Mesendoderm (in vitro differentiated cells): Measurements from ENCODE around the gene SARS2.

ENCODE experiments used
- DNase-seq: peaks from one replicate; pipeline ENCODE4 v3.0.0; 2013
- H2AK5ac ChIP-seq: 2 replicates; pipeline ENCODE4 v1.6.1; 2013; ENCODE audit warnings: low read length, inconsistent platforms
- H2BK120ac ChIP-seq: 2 replicates; pipeline ENCODE4 v1.6.1; 2013; ENCODE audit warnings: low read depth, mild to moderate bottlenecking, low read length, moderate library complexity, mixed read lengths
- H2BK15ac ChIP-seq: replicated peaks from 2 replicates; pipeline ENCODE4 v1.6.1; 2013; ENCODE audit warnings: low read depth, mild to moderate bottlenecking, moderate library complexity
- H2BK5ac ChIP-seq: 2 replicates; pipeline ENCODE4 v1.6.1; 2013; ENCODE audit warnings: low read length, inconsistent platforms
- H3K18ac ChIP-seq: 2 replicates; pipeline ENCODE4 v1.6.1; 2013; ENCODE audit warnings: mild to moderate bottlenecking, low read length, mixed read lengths
- H3K23ac ChIP-seq: one replicate; pipeline ENCODE4 v1.6.1; 2013; ENCODE audit warnings: low read length
- H3K27ac ChIP-seq: 2 replicates; pipeline ENCODE4 v1.5.1; 2013; ENCODE audit warnings: low read depth, mild to moderate bottlenecking, inconsistent platforms, low read length, moderate library complexity
- H3K27me3 ChIP-seq: 2 replicates; pipeline ENCODE4 v1.6.1; 2013; ENCODE audit warnings: low read length, control low read depth, mild to moderate bottlenecking, inconsistent platforms; ENCODE audit not compliant: insufficient read depth, poor library complexity
- H3K36me3 ChIP-seq: 2 replicates; pipeline ENCODE4 v1.6.1; 2013; ENCODE audit warnings: low read length, inconsistent platforms; ENCODE audit not compliant: control insufficient read depth, insufficient read depth
- H3K4ac ChIP-seq: one replicate; pipeline ENCODE4 v1.6.1; 2013; ENCODE audit warnings: low read depth, mild to moderate bottlenecking, low read length, moderate library complexity
- H3K4me1 ChIP-seq: 2 replicates; pipeline ENCODE4 v1.6.1; 2013; ENCODE audit warnings: low read depth, low read length, inconsistent platforms; ENCODE audit not compliant: control insufficient read depth
- H3K4me2 ChIP-seq: 2 replicates; pipeline ENCODE4 v1.6.1; 2013; ENCODE audit warnings: low read length
- H3K4me3 ChIP-seq: 2 replicates; pipeline ENCODE4 v1.5.1; 2013; ENCODE audit warnings: mild to moderate bottlenecking, low read length
- H3K56ac ChIP-seq: one replicate; pipeline ENCODE4 v1.6.1; 2013; ENCODE audit warnings: low read length
- H3K79me1 ChIP-seq: 2 replicates; pipeline ENCODE4 v1.6.1; 2013; ENCODE audit warnings: low read length, inconsistent platforms
- H3K79me2 ChIP-seq: 2 replicates; pipeline ENCODE4 v1.6.1; 2013; ENCODE audit warnings: mild to moderate bottlenecking, low read length; ENCODE audit not compliant: control insufficient read depth, insufficient read depth
- H3K9ac ChIP-seq: 2 replicates; pipeline ENCODE4 v1.6.1; 2013; ENCODE audit warnings: low read length, inconsistent platforms
- H4K5ac ChIP-seq: one replicate; pipeline ENCODE4 v1.6.1; 2013; ENCODE audit warnings: low read length
- H4K8ac ChIP-seq: one replicate; pipeline ENCODE4 v1.6.1; 2013; ENCODE audit warnings: low read depth, mild to moderate bottlenecking, control low read depth, low read length, moderate library complexity
- WGBS: extraction: QIAGEN DNeasy Blood & Tissue Kit; methylation state at CpG from one replicate; pipeline ENCODE4 v1.1.7; 2013; ENCODE audit warnings: low lambda C conversion rate, missing lambda C conversion rate; ENCODE audit not compliant: insufficient coverage; ENCODE audit errors: extremely low coverage; 5-methylcytosine and 5-hydroxymethylcytosine counted together

The SARS2 gene

GRCh38 chr19:38880076-38880881 lies 50.3 kb downstream of the SARS2 start:
- Histone ChIP-seq H3K27ac (no peak overlapping the region), H2AK5ac (no peak overlapping the region), H3K79me2 (no peaks in the 10 kb centered on the region), H2BK120ac (no peak overlapping the region), H3K79me1 (no peaks in the 10 kb centered on the region), H3K4me3 (no peak overlapping the region), H2BK15ac (no peak overlapping the region), H3K9ac (no peak overlapping the region), H4K8ac (no peak overlapping the region), H3K56ac (no peak overlapping the region), H2BK5ac (no peak overlapping the region), H3K18ac (no peak overlapping the region), H3K23ac (no peak overlapping the region), H3K4me1 (no peaks in the 10 kb centered on the region), H3K4me2 (no peak overlapping the region), H3K27me3 (no peaks in the 10 kb centered on the region), H3K4ac (no peak overlapping the region), H3K36me3 (no peaks in the 10 kb centered on the region), H4K5ac (no peak overlapping the region)
- WGBS = no CpG with 5 or more reads among the region's 19 CpGs
- no peak for DNase-seq

- H3K27ac ChIP-seq = no peak overlapping the region
These were observed 51.2 kb downstream of the SARS2 start for GRCh38 chr19:38879400-38879751.

GRCh38 chr19:38878575-38879399 lies 51.8 kb downstream of the SARS2 start:
- WGBS = no CpG with 5 or more reads among the region's 16 CpGs
- Histone ChIP-seq H2BK15ac (no peak overlapping the region), H3K4me1 (no peaks in the 10 kb centered on the region), H3K36me3 (no peaks in the 10 kb centered on the region), H3K79me1 (no peaks in the 10 kb centered on the region), H3K27ac (no peak overlapping the region), H3K79me2 (no peaks in the 10 kb centered on the region), H3K4me3 (no peak overlapping the region), H3K4ac (no peak overlapping the region), H4K8ac (no peak overlapping the region), H3K56ac (peak overlapping the region; percentile 34), H2AK5ac (no peak overlapping the region), H3K27me3 (no peaks in the 10 kb centered on the region), H2BK120ac (no peak overlapping the region), H3K9ac (no peak overlapping the region), H3K18ac (no peak overlapping the region), H2BK5ac (no peak overlapping the region), H3K4me2 (no peak overlapping the region), H3K23ac (no peak overlapping the region), H4K5ac (no peak overlapping the region)
- no peak for DNase-seq

More at GRCh38 chr19:38879400-38879751, 51.2 kb downstream of the SARS2 start:
- no peak overlapping the region for H3K4me2 ChIP-seq
- no peak overlapping the region for H3K23ac ChIP-seq
- no peaks in the 10 kb centered on the region for H3K36me3 ChIP-seq
- WGBS = no CpG with 5 or more reads among the region's 11 CpGs
- no peak overlapping the region for H3K9ac ChIP-seq
- H3K79me1 ChIP-seq = no peaks in the 10 kb centered on the region
- no peak overlapping the region for H2BK5ac ChIP-seq
- H4K8ac ChIP-seq = no peak overlapping the region
- H2BK15ac ChIP-seq = no peak overlapping the region
- no peak for DNase-seq
- no peak overlapping the region for H3K4ac ChIP-seq
- no peak overlapping the region for H2BK120ac ChIP-seq
- no peak overlapping the region for H3K56ac ChIP-seq
- no peak overlapping the region for H2AK5ac ChIP-seq
- no peak overlapping the region for H3K4me3 ChIP-seq
- H4K5ac ChIP-seq = no peak overlapping the region
- H3K18ac ChIP-seq = no peak overlapping the region
- no peaks in the 10 kb centered on the region for H3K27me3 ChIP-seq
- H3K4me1 ChIP-seq = no peaks in the 10 kb centered on the region
- H3K79me2 ChIP-seq = no peaks in the 10 kb centered on the region

- H3K4ac ChIP-seq = no peak within 1 kb of the TSS
- H2BK120ac ChIP-seq = no peak within 1 kb of the TSS
- no CpG with 5 or more reads among the region's 11 CpGs for WGBS
- no peaks in the 10 kb centered on the region for H3K4me1 ChIP-seq
- H3K27me3 ChIP-seq = no peaks in the 10 kb centered on the region
- no peaks in the 10 kb centered on the region for H3K79me1 ChIP-seq
- H3K79me2 ChIP-seq = no peaks in the 10 kb centered on the region
- H2AK5ac ChIP-seq = no peak within 1 kb of the TSS
- H3K18ac ChIP-seq = no peak within 1 kb of the TSS
- H3K4me3 ChIP-seq = no peak within 1 kb of the TSS
- H4K8ac ChIP-seq = no peak within 1 kb of the TSS
- no peak for DNase-seq
- H3K27ac ChIP-seq = no peak within 1 kb of the TSS
- no peak within 1 kb of the TSS for H4K5ac ChIP-seq
- no peak within 1 kb of the TSS for H2BK15ac ChIP-seq
- peak within 1 kb of the TSS; percentile 81 for H3K56ac ChIP-seq
- H2BK5ac ChIP-seq = no peak within 1 kb of the TSS
- no peaks in the 10 kb centered on the region for H3K36me3 ChIP-seq
- no peak within 1 kb of the TSS for H3K23ac ChIP-seq
- H3K4me2 ChIP-seq = no peak within 1 kb of the TSS
- H3K9ac ChIP-seq = peak within 1 kb of the TSS; percentile 48
These were observed 52.6 kb downstream of the SARS2 start, which contains the start of gene RINL for GRCh38 chr19:38877781-38878574. Gene RINL (minus strand): TSS chr19:38878275. CDS start chr19:38876742, 1,533 bp downstream.

- no peak overlapping the region for H2BK5ac ChIP-seq
- H3K4me2 ChIP-seq = no peak overlapping the region
- no peak overlapping the region for H2BK15ac ChIP-seq
- no peaks in the 10 kb centered on the region for H3K79me1 ChIP-seq
- H3K4ac ChIP-seq = no peak overlapping the region
- H3K27ac ChIP-seq = no peak overlapping the region
- H2AK5ac ChIP-seq = no peak overlapping the region
- no peak overlapping the region for H2BK120ac ChIP-seq
- no peak overlapping the region for H3K18ac ChIP-seq
- no peaks in the 10 kb centered on the region for H3K79me2 ChIP-seq
- WGBS = no CpG with 5 or more reads among the region's 6 CpGs
- no peak overlapping the region for H3K23ac ChIP-seq
- H3K56ac ChIP-seq = no peak overlapping the region
- H4K8ac ChIP-seq = no peak overlapping the region
- H3K4me3 ChIP-seq = no peak overlapping the region
- H4K5ac ChIP-seq = no peak overlapping the region
- H3K9ac ChIP-seq = no peak overlapping the region
- no peaks in the 10 kb centered on the region for H3K36me3 ChIP-seq
- no peaks in the 10 kb centered on the region for H3K27me3 ChIP-seq
- no peaks in the 10 kb centered on the region for H3K4me1 ChIP-seq
- no peak for DNase-seq
These were observed 54.7 kb downstream of the SARS2 start for GRCh38 chr19:38875656-38876395.
